ENCODE results near the gene NID2. TPM values are rescaled to one million over a fixed set of nuclear protein-coding genes. Genes with fewer than 3 reads are reported as not detected.

Gene NID2
- total RNA-seq, 3 donors from 2014 or later = 21.7 to 32.5 (median 28.8) TPM

DNA sequence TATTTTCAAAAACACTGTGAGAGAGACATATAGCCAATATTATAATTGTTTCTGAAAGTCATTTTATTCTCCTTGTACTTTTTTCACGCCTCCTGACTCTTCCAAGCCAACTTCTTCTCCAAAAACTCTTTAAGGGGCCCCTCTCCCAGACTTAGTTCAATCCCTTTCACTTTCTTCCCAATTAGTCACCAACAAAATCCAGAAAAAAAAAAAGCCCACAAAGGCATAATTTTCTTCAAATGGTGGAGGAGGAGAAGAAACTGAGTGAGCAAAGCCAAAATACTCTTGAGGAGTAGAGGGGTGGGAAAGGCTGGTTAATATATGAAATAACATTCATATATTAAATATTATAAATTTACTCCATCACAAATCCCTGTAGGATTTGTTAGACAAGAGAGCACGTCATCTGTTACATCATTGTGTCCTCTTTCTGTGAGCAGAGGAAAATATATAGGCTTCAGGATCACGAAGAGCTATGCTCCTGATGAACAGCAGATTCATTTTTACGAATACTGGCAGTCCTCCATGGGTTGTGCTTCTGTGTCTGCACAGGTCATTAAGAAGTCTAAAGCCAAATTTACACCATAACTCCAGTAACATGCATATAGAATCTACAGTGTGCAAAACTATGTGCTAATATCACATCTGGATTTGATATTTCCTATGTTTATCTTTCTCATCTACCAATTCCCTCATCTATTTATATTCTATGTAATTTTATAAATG is 25.9 kb upstream of the NID2 start:
- no peaks in the 10 kb centered on the region for H3K4me1 ChIP-seq (ENCODE audit: low read depth)
- no peak for ATAC-seq
- intact Hi-C loops (cut with DNase I, micrococcal nuclease) = no loop called here

DNA sequence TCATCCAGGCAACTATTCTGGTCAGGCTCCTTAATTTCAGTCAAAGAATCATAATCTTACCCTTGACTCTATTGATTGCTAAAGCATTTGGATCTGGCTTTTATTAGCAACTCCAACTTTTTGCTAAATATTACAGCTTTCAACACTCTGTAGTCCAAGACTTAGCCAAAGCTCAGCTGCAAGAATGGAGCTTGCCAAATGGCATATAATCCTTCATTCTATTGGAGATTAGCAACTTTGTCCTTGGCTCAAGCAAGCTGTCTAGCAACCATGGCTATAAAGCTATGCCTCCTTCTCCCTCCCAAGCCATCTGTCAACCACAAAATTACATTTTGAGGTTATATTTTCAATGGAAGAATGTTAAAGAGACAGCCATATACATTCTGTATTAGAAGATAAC is 23.1 kb upstream of the NID2 start:
- DNase-seq (no peak), ATAC-seq (no peak)
- Histone ChIP-seq H3K36me3 (ENCODE audit: low read depth) (no peaks in the 10 kb centered on the region), H3K4me3 (no peak overlapping the region), H3K9me3 (no peaks in the 10 kb centered on the region), H3K4me1 (ENCODE audit: low read depth) (no peaks in the 10 kb centered on the region)
- intact Hi-C loops (cut with DNase I, micrococcal nuclease) = no loop called here
- TF ChIP-seq, protein P1, sequence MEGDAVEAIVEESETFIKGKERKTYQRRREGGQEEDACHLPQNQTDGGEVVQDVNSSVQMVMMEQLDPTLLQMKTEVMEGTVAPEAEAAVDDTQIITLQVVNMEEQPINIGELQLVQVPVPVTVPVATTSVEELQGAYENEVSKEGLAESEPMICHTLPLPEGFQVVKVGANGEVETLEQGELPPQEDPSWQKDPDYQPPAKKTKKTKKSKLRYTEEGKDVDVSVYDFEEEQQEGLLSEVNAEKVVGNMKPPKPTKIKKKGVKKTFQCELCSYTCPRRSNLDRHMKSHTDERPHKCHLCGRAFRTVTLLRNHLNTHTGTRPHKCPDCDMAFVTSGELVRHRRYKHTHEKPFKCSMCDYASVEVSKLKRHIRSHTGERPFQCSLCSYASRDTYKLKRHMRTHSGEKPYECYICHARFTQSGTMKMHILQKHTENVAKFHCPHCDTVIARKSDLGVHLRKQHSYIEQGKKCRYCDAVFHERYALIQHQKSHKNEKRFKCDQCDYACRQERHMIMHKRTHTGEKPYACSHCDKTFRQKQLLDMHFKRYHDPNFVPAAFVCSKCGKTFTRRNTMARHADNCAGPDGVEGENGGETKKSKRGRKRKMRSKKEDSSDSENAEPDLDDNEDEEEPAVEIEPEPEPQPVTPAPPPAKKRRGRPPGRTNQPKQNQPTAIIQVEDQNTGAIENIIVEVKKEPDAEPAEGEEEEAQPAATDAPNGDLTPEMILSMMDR (IDR thresholded peaks at IDR 0.05) = no peak

More for the DNA sequence above, 25.9 kb upstream of the NID2 start:
- Histone ChIP-seq H3K4me3 (no peak overlapping the region), H3K9me3 (no peaks in the 10 kb centered on the region), H3K36me3 (ENCODE audit: low read depth) (no peaks in the 10 kb centered on the region)
- no peak for DNase-seq
- TF ChIP-seq, protein P1 (IDR thresholded peaks at IDR 0.05) = no peak

DNA sequence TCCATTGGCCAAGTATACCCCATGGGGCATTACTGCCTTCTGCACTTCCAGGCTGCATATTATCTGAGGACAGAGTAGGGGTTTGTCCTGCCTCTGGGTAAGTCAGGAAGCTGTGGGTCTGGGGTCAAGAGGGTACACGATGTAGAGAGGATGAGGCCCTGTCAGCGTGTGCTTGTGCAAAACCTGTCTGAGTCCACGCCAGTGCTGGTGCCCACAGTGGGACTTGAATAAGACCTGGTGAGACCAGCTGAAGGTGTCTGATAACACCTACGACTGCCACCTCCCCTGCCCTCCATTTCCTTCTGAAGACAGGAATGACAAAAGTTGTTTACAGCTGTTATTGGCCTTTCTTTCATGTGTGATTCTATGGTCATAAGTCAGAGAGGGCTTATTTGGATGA is 22.1 kb upstream of the NID2 start:
- intact Hi-C loops (cut with DNase I, micrococcal nuclease) = no loop called here
- TF ChIP-seq, protein P1 (IDR thresholded peaks at IDR 0.05) = no peak
- no peaks in the 10 kb centered on the region for H3K36me3 ChIP-seq (ENCODE audit: low read depth)
- no peaks in the 10 kb centered on the region for H3K4me1 ChIP-seq (ENCODE audit: low read depth)
- H3K9me3 ChIP-seq = no peaks in the 10 kb centered on the region
- DNase-seq = no peak
- no peak overlapping the region for H3K4me3 ChIP-seq
- ATAC-seq = no peak

DNA sequence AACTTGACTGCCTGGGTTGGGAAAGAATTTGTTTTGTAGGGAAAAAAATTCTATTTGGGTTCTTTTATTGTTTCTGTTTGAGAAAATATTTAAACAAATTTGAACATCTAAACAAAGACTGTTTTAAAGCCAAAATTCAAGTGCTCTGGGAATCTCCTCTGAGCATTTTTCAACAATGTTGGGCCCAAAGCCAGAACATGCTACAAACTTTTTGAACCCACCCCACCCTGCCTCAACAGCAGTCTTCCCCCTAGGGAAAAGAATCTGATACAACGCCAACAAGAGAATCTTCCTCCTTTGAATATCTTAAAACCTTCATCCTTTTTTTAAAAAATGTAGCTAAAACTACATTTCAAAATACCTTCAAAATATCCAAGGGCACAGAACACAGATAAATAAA is 20.4 kb upstream of the NID2 start:
- TF ChIP-seq, protein P1 (IDR thresholded peaks at IDR 0.05) = no peak
- intact Hi-C loops (cut with DNase I, micrococcal nuclease) = no loop called here
- peaks cover 9% of the 10 kb centered on the region for H3K9me3 ChIP-seq
- H3K36me3 ChIP-seq (ENCODE audit: low read depth) = no peaks in the 10 kb centered on the region
- ATAC-seq = no peak
- no peak overlapping the region for H3K4me3 ChIP-seq
- no peaks in the 10 kb centered on the region for H3K4me1 ChIP-seq (ENCODE audit: low read depth)
- no peak for DNase-seq

DNA sequence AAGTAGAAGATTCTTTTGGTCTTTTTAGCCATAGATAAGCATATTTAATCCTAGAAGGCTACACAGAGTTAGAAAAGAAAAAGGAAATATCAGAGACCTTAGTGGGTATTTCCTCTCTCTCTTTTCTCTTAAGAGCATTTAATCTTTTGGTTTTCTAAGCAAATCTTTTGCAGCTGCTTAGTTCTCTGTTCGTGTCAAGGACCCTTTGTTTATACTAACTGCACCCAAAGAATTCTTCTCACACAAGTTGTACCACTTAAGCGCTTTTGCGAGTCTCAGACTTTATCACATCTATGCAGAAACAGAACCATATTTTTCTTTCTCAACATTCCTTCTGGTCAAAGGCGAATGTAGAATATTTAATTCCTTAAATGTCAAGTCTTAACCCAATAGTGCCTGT is 17.9 kb upstream of the NID2 start:
- DNase-seq (no peak), ATAC-seq (no peak)
- TF ChIP-seq, protein P1 (IDR thresholded peaks at IDR 0.05) = no peak
- intact Hi-C loops (cut with DNase I, micrococcal nuclease) = no loop called here
- H3K4me3 ChIP-seq = no peak overlapping the region
- peaks cover 11% of the 10 kb centered on the region for H3K9me3 ChIP-seq
- no peaks in the 10 kb centered on the region for H3K36me3 ChIP-seq (ENCODE audit: low read depth)
- H3K4me1 ChIP-seq (ENCODE audit: low read depth) = no peaks in the 10 kb centered on the region

Measured in mucosa of descending colon (tissue), 3 donors.